ENCODE results near the gene ITPRID1. TPM values are rescaled to one million over a fixed set of nuclear protein-coding genes. Genes with fewer than 3 reads are reported as not detected.
"Not testable (repeated sequence)": the region's sequence is repeated elsewhere in the genome, so short reads cannot be mapped to it uniquely, and the experiment has no call there.

ITPRID1 gene
- total RNA-seq, 1 donor from 2014 or later: not detected

GRCh38 chr7:31516680-31517502 is 3.0 kb downstream of the ITPRID1 start:
- no peak for DNase-seq (ENCODE audit: low read depth in 2 of 2)

DNA sequence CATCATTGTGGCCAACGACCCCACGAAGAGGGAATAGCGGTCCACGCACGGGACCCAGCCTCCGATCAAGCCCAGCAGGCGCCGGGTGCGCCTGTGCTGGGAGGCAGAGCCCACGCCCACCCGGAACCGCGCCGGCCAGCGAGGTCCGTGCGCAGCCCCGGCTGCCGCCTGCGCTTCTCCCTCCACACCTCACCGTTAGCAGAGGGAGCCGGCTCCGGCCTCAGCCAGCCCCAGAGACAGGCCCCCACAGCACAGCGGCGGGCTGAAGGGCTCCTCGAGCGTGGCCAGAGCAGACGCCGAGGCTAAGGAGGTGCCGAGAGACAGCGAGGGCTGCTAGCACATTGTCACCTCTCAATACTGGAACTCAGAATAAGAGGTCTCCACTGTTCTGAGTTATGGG is 3.6 kb downstream of the ITPRID1 start:
- DNase-seq (ENCODE audit: low read depth in 2 of 2): no peak

GRCh38 chr7:31518766-31519165 is 4.9 kb downstream of the ITPRID1 start:
- no peak for DNase-seq (ENCODE audit: low read depth in 2 of 2)

DNA sequence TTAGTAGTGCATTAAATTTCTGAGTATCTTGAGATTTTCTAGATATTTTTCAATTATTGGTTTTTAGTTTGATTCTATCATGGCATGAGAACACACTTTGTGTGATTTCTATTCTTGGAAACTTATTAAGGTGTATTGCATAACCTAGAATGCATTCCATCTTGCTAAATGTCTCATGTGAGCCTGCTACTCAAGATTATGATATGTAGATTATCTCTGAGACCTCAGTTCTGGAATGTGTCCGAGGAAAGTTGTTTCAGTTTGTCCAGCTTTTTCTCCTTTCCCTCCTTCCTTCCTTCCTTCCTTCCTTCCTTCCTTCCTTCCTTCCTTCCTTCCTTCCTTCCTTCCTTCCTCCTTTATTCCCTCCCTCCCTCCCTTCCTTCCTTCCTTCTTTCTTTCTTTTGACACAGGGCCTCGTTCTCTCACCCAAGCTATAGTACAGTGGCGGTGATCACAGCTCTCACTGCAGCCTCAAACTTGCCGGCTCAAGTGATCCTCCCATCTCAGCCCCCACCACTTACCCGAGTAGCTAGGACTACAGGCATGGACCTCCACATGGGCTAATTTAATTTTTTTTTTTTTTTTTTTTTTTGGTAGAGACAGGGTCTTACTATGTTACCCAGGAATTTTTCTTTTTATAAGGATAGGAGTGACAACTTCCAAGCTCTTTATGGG is 7.6 kb downstream of the ITPRID1 start:
- DNase-seq (ENCODE audit: low read depth in 2 of 2): no peak

DNA sequence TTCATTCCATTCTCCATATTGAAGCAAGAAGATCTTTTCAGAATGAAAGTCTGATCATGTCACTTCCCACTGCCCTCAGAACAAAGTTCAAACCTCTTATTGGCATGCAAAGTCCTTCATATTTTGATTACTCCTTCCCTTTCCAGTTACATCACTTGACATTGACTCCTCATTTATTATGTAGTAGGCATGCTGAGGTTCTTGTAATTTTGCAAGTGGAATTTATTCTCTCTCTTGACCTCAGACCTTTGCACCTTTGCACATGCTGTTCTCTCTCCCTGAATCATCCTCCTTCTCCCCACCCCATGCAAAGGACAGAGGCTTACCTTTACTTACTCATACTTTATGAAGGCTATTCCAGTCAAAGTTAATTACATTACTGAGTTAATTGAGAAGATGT is 13.0 kb downstream of the ITPRID1 start:
- DNase-seq (ENCODE audit: low read depth in 2 of 2): no peak

GRCh38 chr7:31529103-31529502 is 15.2 kb downstream of the ITPRID1 start:
- DNase-seq (ENCODE audit: low read depth in 2 of 2): no peak

DNA sequence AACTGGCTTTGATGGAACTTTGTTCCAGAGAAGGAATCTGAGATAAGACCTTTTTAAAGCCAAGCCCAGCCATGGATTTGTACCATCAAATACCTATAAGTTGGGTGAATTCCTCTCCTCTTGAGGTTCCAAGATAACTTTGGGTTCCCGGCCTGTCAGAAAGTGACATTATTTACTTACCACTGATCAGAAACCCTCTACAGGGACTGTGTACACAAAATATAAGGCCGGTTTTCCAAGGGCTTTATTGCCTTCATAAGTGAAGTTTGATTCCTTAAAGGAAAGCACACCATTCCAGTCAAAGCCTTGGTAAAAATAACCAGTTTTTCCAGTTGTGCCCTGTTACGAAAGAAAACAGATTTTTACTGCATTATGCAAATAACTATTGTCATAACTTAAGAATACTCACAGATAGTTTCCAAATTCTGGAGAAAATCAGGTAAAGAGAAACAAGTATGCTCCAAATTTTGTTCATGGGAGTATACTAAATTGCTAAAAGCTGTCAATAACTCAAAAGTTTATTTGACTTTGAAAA is 26.8 kb downstream of the ITPRID1 start:
- not testable (repeated sequence) for DNase-seq (ENCODE audit: low read depth in 2 of 2)

DNA sequence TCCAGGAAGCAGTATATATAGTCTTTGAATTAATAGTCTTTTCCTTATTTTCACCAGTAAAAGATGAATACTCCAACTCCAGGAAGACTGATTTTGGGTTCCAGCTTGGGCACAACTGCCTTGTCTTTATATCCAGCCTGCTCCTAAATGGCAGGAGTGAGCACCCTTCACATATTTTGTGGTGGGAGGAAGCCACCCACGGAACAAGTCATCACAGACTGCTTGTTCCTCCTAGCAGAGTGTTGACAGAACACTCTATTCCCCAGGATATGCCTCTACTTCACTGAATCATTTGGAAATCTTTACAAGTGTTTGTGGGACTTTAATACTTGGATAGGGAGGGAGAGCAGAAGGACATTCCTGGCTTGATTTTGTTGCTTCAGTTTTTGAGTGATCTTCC is 31.7 kb downstream of the ITPRID1 start:
- DNase-seq (ENCODE audit: low read depth in 2 of 2): no peak

DNA sequence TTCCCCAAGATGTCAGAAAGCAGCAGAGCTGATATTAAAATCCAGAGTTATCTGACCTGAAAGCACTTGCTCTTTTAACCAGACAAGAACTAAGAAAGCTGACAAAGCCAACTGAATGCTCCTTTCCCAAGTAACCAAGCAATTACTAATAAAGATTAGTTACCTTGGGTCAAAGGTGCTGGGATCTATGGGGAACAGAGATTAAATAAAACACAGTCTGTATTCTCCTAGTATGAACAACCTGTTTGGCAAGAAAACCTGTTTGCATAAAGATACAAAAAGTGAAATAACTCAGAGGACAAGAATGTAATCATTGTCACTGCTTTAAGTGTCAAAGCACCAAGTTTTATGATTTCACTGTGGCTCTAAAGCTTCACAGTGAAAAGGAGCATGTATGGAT is 35.7 kb downstream of the ITPRID1 start:
- no peak for DNase-seq (ENCODE audit: low read depth in 2 of 2)

- DNase-seq (ENCODE audit: low read depth in 2 of 2): no peak
These were observed 36.5 kb downstream of the ITPRID1 start for GRCh38 chr7:31550432-31550831.

DNA sequence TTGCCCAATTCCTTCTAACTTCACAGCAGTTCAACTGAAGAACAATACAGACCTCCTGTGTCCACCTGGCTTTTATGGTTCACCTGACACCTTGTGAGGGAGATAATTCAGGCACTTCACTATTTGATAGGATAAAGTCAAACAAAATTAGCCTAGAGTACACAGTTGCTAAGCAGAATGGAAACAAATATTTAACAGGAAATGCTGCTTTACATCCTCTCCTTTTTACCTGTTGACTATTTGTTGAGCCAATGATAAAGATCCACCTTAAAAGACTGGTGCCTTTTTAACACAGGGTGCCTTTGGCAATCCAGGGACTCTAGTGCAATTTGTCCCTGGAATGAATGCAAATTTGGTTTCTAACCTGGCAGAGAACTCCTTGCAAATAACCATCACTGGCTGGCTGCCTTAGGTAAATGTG is 39.8 kb downstream of the ITPRID1 start:
- DNase-seq (ENCODE audit: low read depth in 2 of 2): no peak

GRCh38 chr7:31562002-31562401 is 48.1 kb downstream of the ITPRID1 start:
- no peak for DNase-seq (ENCODE audit: low read depth in 2 of 2)

DNA sequence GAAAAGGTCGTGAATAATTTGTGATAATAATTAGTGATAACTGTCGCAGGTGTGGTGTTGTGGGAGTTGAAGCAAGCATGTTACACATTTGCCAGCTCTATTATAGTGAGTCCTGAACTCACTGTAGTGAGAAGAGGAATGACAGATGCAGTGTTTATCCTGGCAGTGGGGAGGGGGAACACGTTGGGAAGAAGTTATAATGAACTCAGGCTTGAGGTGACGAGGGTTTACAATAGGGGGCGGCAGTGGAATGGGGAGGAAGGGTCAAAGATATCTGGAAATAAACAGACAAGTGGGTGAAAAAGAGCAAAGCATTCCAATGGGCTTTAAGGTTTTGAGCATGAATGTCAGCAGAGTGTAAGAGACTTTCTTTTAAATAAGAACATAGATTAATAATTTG is 49.6 kb downstream of the ITPRID1 start:
- DNase-seq (ENCODE audit: low read depth in 2 of 2): no peak

DNA sequence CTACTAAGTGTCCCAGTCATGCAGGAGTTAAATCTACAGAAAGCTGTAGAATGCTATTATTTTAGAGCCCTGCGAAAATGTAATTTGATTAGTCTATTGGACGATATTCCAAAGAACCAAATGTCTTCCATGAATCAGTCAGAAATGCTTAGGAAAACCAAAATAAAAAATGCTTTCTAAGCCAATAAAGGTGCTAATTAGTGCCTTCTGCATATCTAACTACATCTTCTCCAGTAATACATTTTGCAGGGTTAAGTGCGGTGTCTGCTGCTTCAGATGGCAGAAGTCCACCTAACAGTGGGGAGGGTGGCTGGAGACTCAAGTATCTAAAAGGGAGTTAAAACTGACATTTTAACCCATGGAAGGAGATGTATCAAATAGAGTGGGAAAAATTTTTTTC is 50.1 kb downstream of the ITPRID1 start:
- no peak for DNase-seq (ENCODE audit: low read depth in 2 of 2)

DNA sequence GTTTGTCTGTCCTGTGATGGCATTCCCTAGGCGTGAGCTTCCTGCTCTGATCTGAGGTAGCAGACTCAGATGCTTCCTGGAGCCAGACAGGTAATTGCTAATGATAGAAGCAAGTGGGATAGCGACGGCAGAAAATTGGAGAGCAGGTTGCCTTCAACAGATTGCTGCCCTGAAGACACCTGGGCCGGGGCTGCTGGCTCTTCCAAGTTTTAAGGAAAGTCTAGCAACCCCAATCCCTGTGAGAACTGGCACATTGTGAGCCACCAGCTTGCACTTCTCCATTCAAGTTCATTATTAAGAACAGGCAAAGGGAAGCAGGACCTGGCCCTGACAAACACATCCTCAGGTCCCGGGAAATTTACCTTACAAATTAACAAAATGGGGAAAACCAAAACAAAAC is 50.8 kb downstream of the ITPRID1 start:
- DNase-seq (ENCODE audit: low read depth in 2 of 2): no peak

GRCh38 chr7:31569528-31569927 is 55.6 kb downstream of the ITPRID1 start:
- no peak for DNase-seq (ENCODE audit: low read depth in 2 of 2)

GRCh38 chr7:31583526-31583925 is 69.6 kb downstream of the ITPRID1 start:
- DNase-seq (ENCODE audit: low read depth in 2 of 2): no peak

GRCh38 chr7:31583942-31584341 is 70.1 kb downstream of the ITPRID1 start:
- no peak for DNase-seq (ENCODE audit: low read depth in 2 of 2)

- no peak for DNase-seq (ENCODE audit: low read depth in 2 of 2)
These were observed 81.5 kb downstream of the ITPRID1 start for GRCh38 chr7:31595390-31595789.

DNA sequence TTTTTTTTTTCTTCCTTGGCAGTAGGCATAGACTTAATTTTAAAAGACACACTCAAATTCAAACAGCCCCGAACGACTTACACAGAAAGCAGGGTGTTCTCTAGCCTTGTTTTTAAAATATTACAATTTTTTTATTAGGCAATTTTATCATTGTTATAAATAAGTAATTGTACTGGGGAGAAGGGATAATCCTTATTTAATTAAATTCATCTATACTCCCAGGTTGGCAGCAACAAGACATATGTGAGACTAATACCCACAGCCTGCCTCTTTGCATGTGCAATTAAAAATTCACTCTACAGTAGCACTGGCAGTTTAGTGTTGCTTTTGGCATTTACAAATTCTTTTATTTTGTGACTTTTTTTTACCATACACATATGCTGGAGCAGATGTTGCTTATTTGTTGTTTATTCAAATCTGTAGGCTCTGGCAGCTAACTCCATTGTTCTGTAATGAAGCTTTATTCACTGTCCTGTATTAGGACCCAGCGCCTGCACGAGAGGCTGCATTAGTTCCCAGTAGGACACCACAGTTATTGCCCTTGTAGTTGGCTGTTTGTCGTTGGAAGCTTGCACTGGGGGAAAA is 88.2 kb downstream of the ITPRID1 start:
- no peak for DNase-seq (ENCODE audit: low read depth in 2 of 2)

DNA sequence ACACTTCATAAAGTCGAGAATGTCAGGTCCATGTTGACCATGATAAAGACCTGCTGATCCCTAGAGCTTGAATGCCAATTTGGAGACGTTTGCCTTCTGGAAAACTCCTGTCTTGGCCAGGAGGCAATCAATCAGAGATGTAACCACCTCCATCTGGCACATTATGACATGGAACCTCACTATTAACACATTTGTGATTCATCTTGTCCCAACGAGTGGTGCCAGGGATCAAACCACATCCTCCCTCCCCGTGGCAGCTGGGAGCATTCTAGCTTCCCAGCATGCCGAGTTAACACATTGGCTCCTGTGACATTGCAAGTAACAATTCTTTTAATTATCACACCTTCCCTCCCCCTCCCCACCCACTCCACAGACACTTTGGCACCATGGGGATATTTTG is 89.2 kb downstream of the ITPRID1 start:
- DNase-seq (ENCODE audit: low read depth in 2 of 2): no peak

- DNase-seq (ENCODE audit: low read depth in 2 of 2): no peak
These were observed 99.7 kb downstream of the ITPRID1 start for GRCh38 chr7:31613604-31614003.

All from lung microvascular endothelial cell (primary cell).